HEK293T (cell line): ENCODE results near the gene SGK2.
"Not testable (repeated sequence)": the region's sequence is repeated elsewhere in the genome, so short reads cannot be mapped to it uniquely, and the experiment has no call there.

Experiments
- CTCF ChIA-PET: fragments of 350-600 bp; formaldehyde crosslinking; extraction: SDS; loops from one replicate; lab custom pipeline; 2021; ENCODE audit warnings: antibody characterized with exemption, inconsistent platforms; lab: Yijun Ruan, JAX
- POLR2A ChIA-PET: fragments of 350-600 bp; formaldehyde crosslinking; extraction: SDS; loops from one replicate; lab custom pipeline; 2020; ENCODE audit warnings: antibody characterized with exemption, inconsistent platforms; lab: Yijun Ruan, JAX
- DNase-seq: peaks from one replicate; pipeline ENCODE4 v3.0.0; 2012; ENCODE audit warnings: mixed read lengths; ENCODE audit errors: extremely low spot score
- ARNT ChIP-seq: fragments of 450-650 bp; IDR thresholded peaks from 2 replicates; pipeline ENCODE4 v1.6.1; 2017; ENCODE audit warnings: mild to moderate bottlenecking
- BHLHE40 ChIP-seq: fragments of 450-650 bp; IDR thresholded peaks from 2 replicates; pipeline ENCODE4 v1.6.1; 2016; ENCODE audit warnings: mild to moderate bottlenecking, moderate library complexity, borderline replicate concordance
- CTBP1 ChIP-seq: fragments of 450-650 bp; IDR thresholded peaks from 2 replicates; pipeline ENCODE4 v1.6.1; 2016; ENCODE audit warnings: borderline replicate concordance
- ELF4 ChIP-seq: fragments of 450-650 bp; IDR thresholded peaks from 2 replicates; pipeline ENCODE4 v1.6.1; 2017; ENCODE audit warnings: antibody characterized with exemption
- FOXA1 ChIP-seq: fragments of 450-650 bp; IDR thresholded peaks from 2 replicates; pipeline ENCODE4 v1.6.1; 2016; ENCODE audit warnings: mild to moderate bottlenecking
- FOXK2 ChIP-seq: fragments of 450-650 bp; IDR thresholded peaks from 2 replicates; pipeline ENCODE4 v1.6.1; 2016; ENCODE audit warnings: mild to moderate bottlenecking
- FOXM1 ChIP-seq: fragments of 450-650 bp; IDR thresholded peaks from 2 replicates; pipeline ENCODE4 v1.6.1; 2017; ENCODE audit warnings: mild to moderate bottlenecking, borderline replicate concordance
- HDGF ChIP-seq: fragments of 450-650 bp; IDR thresholded peaks from 2 replicates; pipeline ENCODE4 v1.6.1; 2017; ENCODE audit warnings: antibody characterized with exemption, borderline replicate concordance
- L3MBTL2 ChIP-seq: fragments of 450-650 bp; conservative IDR thresholded peaks from 2 replicates; pipeline ENCODE4 v1.6.1; 2016; ENCODE audit warnings: mild to moderate bottlenecking
- LEF1 ChIP-seq: fragments of 450-650 bp; IDR thresholded peaks from 2 replicates; pipeline ENCODE4 v1.6.1; 2017; ENCODE audit warnings: mild to moderate bottlenecking, borderline replicate concordance
- NFRKB ChIP-seq: fragments of 450-650 bp; IDR thresholded peaks from 2 replicates; pipeline ENCODE4 v1.6.1; 2016; ENCODE audit warnings: mild to moderate bottlenecking, moderate library complexity
- PKNOX1 ChIP-seq: fragments of 450-650 bp; IDR thresholded peaks from 2 replicates; pipeline ENCODE4 v1.6.1; 2016
- SP1 ChIP-seq: fragments of 450-650 bp; IDR thresholded peaks from 2 replicates; pipeline ENCODE4 v1.6.1; 2017
- SUZ12 ChIP-seq: fragments of 450-650 bp; IDR thresholded peaks from 2 replicates; pipeline ENCODE4 v1.6.1; 2016; ENCODE audit warnings: mild to moderate bottlenecking
- TARDBP ChIP-seq: fragments of 450-650 bp; IDR thresholded peaks from 2 replicates; pipeline ENCODE4 v1.6.1; 2016
- ZNF384 ChIP-seq: fragments of 450-650 bp; IDR thresholded peaks from 2 replicates; pipeline ENCODE4 v1.6.1; 2016

Gene SGK2

GRCh38 chr20:43584448-43585136 lies 25.8 kb downstream of the SGK2 start:
- no peak for DNase-seq
- ChIA-PET POLR2A (no interaction called here), CTCF (no interaction called here)
- no peak for TF ChIP-seq LEF1
- TF ChIP-seq SUZ12: no peak
- no peak for TF ChIP-seq HDGF
- TF ChIP-seq TARDBP: no peak
- no peak for TF ChIP-seq CTBP1
- no peak for TF ChIP-seq PKNOX1
- no peak for TF ChIP-seq FOXA1
- no peak for TF ChIP-seq FOXK2
- TF ChIP-seq SP1: no peak
- TF ChIP-seq NFRKB: no peak
- TF ChIP-seq L3MBTL2: no peak
- no peak for TF ChIP-seq ARNT

- POLR2A ChIA-PET: no interaction called here
- TF ChIP-seq FOXM1 (no peak), NFRKB (no peak), HDGF (no peak), FOXA1 (no peak), LEF1 (no peak), BHLHE40 (no peak), L3MBTL2 (no peak), ZNF384 (no peak), SUZ12 (no peak), CTBP1 (no peak), FOXK2 (no peak)
- CTCF ChIA-PET: interaction anchor here (1.2 kb wide), 1 partner anchor 138 kb away, joined by 3 read pairs; no protein-coding TSS in a partner anchor
- peak; percentile 3 for DNase-seq
These were observed 27.8 kb downstream of the SGK2 start for GRCh38 chr20:43586641-43587040.

- POLR2A ChIA-PET, DNase-seq, CTCF ChIA-PET: not testable (repeated sequence)
These were observed 29.7 kb downstream of the SGK2 start for GRCh38 chr20:43588526-43588925.

- ChIA-PET CTCF (interaction anchor here (0.9 kb wide), 1 partner anchor 141 kb away, joined by 3 read pairs; no protein-coding TSS in a partner anchor), POLR2A (interaction anchor here (1.3 to 1.5 kb wide), 2 partner anchors 10 to 33 kb away, joined by 6 to 9 read pairs; no protein-coding TSS in a partner anchor)
- no peak for TF ChIP-seq LEF1
- TF ChIP-seq FOXA1: no peak
- no peak for TF ChIP-seq NFRKB
- TF ChIP-seq TARDBP: no peak
- no peak for TF ChIP-seq BHLHE40
- no peak for TF ChIP-seq ZNF384
- TF ChIP-seq FOXK2: no peak
- TF ChIP-seq HDGF: no peak
- TF ChIP-seq ARNT: no peak
- no peak for TF ChIP-seq CTBP1
- TF ChIP-seq FOXM1: no peak
- no peak for TF ChIP-seq ELF4
- TF ChIP-seq SP1: no peak
- TF ChIP-seq SUZ12: no peak
- no peak for TF ChIP-seq PKNOX1
- DNase-seq: peak; percentile 27
These were observed 31.2 kb downstream of the SGK2 start for GRCh38 chr20:43590036-43590391.

GRCh38 chr20:43590392-43591303 lies 31.8 kb downstream of the SGK2 start, which contains the start of gene IFT52:
Gene IFT52 (plus strand): TSS chr20:43590937. CDS start chr20:43594699, 3,762 bp downstream.
- DNase-seq: peak; percentile 93
- POLR2A ChIA-PET: interaction anchor here (0.6 to 1.5 kb wide), 12 partner anchors 9 to 133 kb away, joined by 3 to 9 read pairs (median 4); partner anchors contain the start of genes MYBL2 and SRSF6
- CTCF ChIA-PET: interaction anchor here (0.9 kb wide), 1 partner anchor 142 kb away, joined by 3 read pairs; no protein-coding TSS in a partner anchor
- TF ChIP-seq BHLHE40 (peak; percentile 81), CTBP1 (0 out of 2 replicates have a peak, but pooled peaks have one; percentile 45), PKNOX1 (peak; percentile 76), HDGF (no peak), FOXM1 (peak; percentile 97), FOXK2 (no peak)

- POLR2A ChIA-PET, CTCF ChIA-PET, DNase-seq: not testable (repeated sequence)
These were observed 43.1 kb downstream of the SGK2 start for GRCh38 chr20:43601960-43602359.
